HG03378 (cell line): ENCODE data around the gene GAGE12J.
"Not testable (repeated sequence)": the region's sequence is repeated elsewhere in the genome, so short reads cannot be mapped to it uniquely, and the experiment has no call there.

Source experiments
- ATAC-seq: cut with Tn5 transposase; IDR thresholded peaks from one replicate; pipeline ENCODE4 v1.9.1; 2021; ENCODE audit warnings: mild to moderate bottlenecking, moderate library complexity; ENCODE audit not compliant: unreplicated experiment

Gene GAGE12J

GRCh38 chrX:49309401-49309981 lies 12.3 kb upstream of the GAGE12J start:
- ATAC-seq = no peak

DNA sequence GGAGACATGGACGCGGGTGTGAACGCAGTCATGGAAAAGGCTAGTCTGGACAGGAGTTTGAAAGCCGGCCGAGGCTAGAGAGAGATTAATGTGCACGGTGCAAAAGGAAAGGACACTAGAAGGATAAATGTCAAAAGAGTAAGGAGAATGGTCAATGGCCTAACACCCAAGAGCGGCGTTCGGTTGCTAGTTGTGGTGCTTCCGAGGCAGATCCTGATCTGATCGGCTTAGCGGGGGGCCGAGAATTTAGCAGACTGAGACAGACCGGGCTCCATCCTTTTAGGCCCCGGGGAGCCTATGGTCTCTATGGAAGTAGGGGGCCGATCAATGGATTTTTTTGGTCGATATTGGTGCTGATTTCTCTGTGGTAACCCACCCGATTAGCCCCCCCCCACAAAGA lies 11.5 kb upstream of the GAGE12J start:
- no peak for ATAC-seq

DNA sequence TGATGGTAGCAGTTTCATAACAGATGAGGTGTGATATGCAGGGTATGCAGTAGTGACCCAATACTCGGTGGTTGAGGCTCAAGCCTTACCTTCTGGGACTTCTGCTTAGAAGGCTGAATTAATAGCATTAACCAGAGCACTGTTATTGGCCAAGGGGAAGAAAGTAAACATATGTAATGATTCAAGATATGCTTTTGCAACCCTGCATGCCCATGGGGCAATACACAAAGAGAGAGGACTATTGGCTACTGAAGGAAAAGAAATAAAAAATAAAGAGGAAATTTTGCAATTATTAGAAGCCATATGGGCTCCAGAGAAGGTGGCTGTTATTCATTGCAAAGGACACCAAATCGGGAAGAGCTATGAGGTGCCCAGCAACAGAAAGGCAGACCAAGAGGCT lies 9.7 kb upstream of the GAGE12J start:
- no peak for ATAC-seq

- ATAC-seq = no peak
These were observed 5.8 kb upstream of the GAGE12J start for GRCh38 chrX:49316085-49316484.

DNA sequence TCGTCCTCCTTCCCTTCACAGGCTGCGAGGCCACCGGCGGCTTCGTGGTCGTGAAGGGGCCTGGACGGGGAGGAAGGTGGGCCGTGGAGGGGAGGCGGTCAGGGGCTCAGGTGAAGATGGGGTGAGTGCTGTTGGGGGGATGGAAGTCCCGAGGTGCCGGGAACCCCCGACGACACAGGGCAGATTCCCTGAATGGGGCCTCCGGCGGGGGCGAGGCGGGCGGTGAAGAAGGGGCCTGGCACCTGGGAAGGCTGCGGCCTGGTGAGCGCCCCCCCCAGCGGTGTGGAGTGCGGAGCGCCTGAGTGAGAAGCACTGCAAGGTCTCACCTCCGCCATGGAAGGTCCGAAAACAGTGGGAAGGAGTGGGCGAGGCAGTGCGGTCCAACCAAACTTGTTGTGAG lies 429 bp downstream of the GAGE12J start:
- not testable (repeated sequence) for ATAC-seq

DNA sequence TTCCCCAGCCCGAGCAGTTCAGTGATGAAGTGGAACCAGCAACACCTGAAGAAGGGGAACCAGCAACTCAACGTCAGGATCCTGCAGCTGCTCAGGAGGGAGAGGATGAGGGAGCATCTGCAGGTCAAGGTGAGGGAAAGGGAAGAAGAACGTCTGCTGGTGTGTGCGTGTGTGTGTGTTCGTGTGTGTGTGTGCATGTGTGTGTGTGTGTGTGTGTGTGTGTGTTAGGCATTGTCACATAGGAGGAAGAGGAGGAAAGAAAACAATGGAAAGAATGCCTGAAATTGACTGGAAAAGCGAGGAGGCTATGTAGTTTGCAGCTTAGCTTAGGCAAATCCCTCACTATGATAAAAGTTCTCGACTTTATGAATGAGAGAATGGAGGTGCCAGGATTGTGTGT lies 1.9 kb downstream of the GAGE12J start:
- ATAC-seq = not testable (repeated sequence)

DNA sequence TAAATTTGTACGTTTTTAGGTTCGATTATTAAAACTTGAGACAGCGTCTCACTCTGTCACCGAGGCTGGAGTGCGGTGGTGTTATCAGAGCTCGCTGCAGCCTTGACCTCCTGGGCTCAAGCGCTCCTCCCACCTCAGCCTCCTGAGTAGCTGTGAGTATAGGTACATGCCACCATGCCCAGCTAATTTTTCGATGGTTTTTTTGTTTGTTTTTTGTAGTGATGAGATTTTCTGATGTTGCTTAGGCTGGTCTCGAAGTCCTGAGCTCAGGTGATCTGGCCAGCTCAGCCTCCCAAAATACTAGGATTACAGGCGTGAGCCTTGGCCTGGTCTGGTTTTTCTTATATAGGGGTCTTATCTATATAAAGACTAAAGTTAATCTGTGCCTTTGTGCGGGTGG lies 8.6 kb downstream of the GAGE12J start:
- ATAC-seq = not testable (repeated sequence)

DNA sequence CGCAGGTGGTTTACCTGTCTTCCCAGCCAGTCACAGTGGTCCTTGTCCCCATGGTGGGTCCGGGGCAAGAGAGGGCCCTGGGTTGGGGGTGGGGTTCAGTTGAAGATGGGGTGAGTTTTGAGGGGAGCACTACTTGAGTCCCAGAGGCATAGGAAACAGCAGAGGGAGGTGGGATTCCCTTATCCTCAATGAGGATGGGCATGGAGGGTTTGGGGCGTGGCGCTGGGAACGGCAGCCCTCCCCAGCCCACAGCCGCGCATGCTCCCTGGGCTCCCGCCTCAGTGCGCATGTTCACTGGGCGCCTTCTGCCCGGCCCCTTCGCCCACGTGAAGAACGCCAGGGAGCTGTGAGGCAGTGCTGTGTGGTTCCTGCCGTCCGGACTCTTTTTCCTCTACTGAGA lies 9.4 kb downstream of the GAGE12J start, which contains the start of gene GAGE13:
Gene GAGE13 (plus strand): TSS at position 301 of the 400 bp plus-strand sequence. CDS start 1,156 bp downstream, outside the sequence.
- ATAC-seq = not testable (repeated sequence)

DNA sequence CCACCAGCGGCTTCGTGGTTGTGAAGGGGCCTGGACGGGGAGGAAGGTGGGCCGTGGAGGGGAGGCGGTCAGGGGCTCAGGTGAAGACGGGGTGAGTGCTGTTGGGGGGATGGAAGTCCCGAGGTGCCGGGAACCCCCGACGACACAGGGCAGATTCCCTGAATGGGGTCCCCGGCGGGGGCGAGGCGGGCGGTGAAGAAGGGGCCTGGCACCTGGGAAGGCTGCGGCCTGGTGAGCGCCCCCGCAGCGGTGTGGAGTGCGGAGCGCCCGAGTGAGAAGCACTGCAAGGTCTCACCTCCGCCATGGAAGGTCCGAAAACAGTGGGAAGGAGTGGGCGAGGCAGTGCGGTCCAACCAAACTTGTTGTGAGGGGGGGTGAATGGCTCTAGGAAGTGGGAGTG lies 10.0 kb downstream of the GAGE12J start:
- ATAC-seq = not testable (repeated sequence)

- ATAC-seq = not testable (repeated sequence)
These were observed 19.6 kb downstream of the GAGE12J start for GRCh38 chrX:49341449-49341848.

GRCh38 chrX:49344496-49345175 lies 22.8 kb downstream of the GAGE12J start:
- not testable (repeated sequence) for ATAC-seq

DNA sequence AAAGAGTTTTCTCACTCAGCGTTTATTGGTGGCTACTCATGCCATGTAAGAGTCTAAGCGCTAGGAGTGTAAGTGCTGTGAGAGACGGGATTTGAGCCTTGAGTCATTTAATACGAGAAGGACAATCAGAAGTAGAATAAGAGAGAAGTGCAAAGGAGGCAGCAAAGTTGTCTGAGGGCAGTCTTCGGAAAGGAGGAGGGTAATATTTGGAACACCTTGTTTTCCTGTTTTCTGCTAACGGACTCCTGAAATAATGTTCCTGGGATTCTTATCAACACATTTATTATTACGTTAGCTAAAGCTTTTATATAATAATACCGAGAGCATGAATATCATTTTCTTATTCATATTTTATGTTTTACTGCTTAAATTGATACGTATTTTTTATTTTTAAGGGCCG lies 23.6 kb downstream of the GAGE12J start:
- not testable (repeated sequence) for ATAC-seq

DNA sequence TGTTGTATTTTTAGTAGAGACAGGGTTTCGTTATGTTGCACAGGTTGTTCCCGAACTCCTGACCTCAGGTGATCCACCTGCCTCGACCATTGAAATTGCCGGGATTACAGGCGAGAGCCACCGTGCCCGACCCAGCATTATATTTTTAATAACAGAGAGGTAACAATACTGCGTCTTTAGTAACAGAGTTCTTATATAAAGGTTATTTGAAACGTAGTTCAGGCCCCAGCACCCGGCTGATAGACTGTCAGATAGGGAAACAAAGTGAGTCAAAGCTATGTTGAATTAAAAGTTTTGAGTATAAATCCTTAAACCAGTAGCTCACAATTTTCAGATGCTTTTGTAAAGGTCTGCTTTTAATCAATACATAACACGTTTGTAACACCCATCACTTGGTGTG lies 24.3 kb downstream of the GAGE12J start:
- not testable (repeated sequence) for ATAC-seq
